HG02870 (cell line): ENCODE measurements around the gene DUS3L.
A peak's percentile ranks its signal among the peaks of the same experiment; 100 is the strongest.

ENCODE experiments used
- ATAC-seq: cut with Tn5 transposase; IDR thresholded peaks from one replicate; pipeline ENCODE4 v1.9.1; 2021; ENCODE audit warnings: mild to moderate bottlenecking, moderate library complexity; ENCODE audit not compliant: unreplicated experiment

DUS3L gene

GRCh38 chr19:5790559-5791520, at the start of gene DUS3L:
TSS of gene DUS3L (minus strand) at chr19:5791163. CDS start at chr19:5791141, 22 bp downstream.
- ATAC-seq: peak; percentile 90

DNA sequence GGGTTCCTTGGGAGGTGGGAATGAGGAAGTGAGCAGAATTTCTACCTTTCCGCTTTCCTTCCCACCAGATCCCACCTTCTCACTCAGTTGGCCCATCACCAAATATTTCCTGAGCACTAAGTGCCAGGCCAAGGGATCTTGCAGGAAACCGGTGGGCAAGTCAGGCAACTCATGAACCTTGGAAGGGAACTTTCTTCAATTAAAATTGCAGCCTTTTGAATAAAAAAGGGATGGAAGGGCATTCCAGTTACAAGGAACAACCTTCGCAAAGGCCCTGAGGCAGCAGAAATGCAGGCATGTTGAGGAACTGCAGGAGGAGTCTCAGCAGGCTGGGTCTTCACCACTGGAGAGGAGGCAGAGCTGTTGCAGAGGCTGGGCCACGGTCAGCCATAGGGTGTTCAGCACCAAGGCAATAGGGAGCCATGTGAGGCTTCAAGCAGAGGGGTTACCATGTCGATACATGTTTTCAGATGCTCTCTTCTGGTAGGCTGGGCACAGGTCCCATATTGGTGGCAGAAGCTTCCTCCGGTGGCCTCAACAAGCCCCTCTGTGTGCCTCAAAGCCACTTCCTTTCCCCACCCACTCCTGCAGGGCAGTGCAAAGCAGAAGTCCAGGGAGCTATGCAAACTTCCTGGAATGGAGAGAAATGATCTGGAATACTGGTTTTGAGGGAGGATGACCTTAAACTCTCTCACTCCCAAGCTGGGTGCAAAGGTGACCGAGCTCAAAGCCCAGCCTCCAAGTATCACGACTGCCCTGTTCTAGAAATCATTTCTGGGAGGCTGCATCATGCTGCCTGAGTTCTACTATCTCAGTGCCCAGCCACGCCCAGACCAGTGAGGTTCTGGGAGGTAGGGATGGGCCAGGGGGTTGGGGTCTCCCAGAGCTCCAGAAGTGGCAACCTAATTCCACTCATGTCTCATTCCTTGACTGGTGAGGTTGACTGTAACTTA, 48.4 kb upstream of the DUS3L start, which contains the start of gene FUT6:
TSS of gene FUT6 (minus strand) at position 638 of the 953 bp plus-strand sequence. CDS start 7,135 bp downstream, outside the sequence.
- ATAC-seq: no peak

DNA sequence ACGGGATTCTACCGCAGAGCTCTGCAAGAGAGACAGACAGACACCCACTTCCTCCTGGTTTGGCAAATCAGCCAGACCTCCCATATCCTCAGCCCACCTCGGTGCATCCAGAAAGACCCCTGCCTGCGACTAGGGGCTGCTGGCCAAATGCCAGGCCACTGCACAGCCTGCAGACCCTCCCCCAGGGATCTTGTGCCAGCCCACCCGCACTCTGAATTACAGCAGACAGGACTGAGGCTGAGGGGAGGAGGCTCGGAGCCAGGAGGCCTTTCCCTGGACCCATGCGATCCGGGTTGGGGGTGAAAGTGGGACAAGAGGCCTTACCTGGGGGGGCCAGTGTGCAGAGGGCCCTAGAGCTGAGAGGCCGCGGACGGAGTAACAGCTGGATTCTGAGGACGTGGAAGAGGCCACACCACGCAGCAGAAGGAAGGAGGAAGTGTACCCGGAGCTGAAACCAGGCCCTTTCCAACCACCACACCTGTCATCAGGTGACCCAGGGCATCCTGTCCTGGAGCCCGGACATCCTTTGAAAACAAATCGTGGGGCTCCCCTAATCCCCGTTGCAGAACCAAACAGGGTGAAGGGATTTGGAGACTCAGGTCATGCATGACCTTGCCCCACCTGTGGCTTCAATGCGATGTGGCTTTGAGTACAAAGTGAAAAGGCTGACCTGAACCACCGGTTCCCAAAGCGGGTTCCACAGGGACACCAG, 47.5 kb upstream of the DUS3L start:
- no peak for ATAC-seq

- no peak for ATAC-seq
These were observed 46.9 kb upstream of the DUS3L start for GRCh38 chr19:5837761-5838352.

GRCh38 chr19:5832527-5833216, 41.7 kb upstream of the DUS3L start:
- no peak for ATAC-seq

DNA sequence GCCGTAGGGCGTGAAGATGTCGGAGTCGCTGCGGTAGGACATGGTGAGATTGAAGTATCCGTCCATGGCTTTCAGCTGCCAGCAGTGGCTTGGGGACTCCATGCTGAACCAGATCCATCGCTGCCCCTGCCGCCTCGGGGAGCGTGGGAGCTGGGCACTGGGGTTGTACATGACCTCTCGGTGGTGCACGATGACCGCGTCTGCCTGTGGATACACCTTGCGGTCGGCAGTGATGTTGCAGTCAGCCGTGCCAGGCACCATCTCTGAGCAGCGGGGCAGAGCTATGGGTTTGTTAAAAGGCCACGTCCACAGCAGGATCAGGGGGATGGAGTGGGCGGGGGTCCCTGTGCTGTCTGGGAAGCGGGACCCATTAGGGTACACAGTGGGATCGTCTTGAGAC, 41.1 kb upstream of the DUS3L start:
- ATAC-seq: no peak

DNA sequence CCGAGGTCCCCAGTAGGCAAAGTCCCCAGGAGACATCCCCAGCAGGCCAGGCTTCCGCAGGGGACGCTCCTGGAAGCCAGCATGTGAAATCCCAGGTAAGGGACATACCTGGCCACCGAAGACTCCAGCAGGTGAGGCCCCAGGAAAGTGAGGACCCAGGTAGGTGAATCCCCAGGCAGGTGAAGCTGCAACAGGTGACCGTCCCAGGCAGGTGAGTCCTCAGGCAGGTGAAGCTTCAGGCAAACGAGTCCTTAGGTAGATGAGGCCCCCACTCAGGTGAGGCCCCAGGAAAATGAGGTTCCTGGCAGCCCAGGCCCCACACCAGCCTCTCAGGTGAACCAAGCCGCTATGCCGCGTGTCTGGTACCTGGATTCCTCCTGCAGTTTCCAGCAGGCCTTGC, 40.2 kb upstream of the DUS3L start:
- ATAC-seq: no peak

DNA sequence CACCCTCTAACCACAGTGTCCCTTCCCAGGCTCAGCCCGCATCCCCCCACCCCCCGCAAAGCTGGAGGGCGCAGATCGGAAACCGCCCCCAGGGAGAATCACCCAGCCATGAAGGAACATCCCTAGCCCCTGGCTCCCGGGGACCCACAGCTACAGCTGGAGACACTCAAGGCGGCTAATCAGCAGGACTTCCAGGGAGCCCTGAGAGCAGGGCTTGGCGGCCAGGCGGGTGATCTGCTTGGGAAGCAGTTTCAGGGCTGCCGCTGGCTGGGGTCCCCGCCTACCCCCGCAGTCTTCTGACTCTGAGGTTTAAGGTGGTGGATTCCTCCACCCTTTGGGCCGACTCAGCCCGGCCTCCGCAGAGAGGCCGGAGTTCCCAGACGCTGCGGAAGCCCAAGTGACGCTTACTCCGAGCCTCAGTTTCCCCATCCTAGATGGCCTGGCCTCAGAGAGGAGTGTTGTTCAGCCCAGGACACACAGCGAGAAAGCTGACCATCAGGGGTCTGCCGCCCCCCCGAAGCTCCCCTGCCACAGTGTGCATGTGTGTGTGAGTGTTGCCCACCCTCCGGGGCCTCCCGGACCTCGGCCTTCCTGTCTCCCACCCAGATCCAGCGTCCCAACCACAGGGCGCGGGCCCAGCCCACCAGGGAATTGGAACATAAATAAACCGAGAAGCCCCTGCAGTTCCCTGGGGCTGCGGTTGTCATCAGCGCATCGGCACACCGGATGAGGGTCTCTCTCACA, 38.8 kb upstream of the DUS3L start:
- no peak for ATAC-seq

DNA sequence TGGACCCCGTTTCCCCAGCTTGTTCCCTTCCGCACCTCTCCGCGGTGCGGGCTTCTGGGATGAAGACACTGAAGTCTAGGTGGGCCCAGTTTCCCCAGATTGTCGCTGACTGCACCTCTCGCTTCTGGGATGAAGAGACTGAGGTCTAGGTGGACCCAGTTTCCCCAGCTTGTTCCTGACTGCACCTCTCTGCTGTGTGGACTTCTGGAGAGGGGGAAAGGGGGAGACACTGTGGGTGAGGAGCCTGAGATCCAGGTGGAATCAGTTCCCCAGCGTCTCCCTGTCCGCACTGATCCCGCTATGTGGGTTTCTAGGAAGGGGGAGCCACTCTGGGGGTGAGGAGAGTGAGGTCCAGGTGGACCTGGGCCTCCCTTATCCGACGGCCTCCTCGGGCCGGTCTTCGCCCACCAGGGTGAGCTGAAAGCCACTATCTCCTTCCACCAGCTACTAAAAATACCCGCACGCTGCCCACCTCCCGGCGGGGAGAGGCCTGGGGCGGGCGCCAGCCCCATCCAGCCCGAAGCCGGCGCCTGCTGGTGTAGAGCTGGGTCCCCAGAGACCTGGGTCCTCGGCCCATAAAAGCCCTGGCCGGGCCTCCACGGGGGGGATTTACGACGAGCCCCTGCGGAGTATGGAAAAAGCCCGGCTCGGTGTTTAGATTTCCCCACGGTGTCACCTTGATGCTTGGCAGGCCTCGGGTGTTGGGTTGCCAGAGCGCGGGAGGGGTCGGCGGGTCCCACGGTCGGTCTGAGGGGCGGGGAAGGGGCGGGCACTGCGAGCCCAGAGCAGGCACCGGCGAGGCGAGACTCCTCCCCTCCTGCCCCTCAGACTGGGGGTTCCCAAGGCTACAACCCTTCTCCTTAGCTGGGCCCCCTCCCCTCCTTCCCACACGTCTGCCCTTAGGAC, 38.0 kb upstream of the DUS3L start:
- no peak for ATAC-seq

DNA sequence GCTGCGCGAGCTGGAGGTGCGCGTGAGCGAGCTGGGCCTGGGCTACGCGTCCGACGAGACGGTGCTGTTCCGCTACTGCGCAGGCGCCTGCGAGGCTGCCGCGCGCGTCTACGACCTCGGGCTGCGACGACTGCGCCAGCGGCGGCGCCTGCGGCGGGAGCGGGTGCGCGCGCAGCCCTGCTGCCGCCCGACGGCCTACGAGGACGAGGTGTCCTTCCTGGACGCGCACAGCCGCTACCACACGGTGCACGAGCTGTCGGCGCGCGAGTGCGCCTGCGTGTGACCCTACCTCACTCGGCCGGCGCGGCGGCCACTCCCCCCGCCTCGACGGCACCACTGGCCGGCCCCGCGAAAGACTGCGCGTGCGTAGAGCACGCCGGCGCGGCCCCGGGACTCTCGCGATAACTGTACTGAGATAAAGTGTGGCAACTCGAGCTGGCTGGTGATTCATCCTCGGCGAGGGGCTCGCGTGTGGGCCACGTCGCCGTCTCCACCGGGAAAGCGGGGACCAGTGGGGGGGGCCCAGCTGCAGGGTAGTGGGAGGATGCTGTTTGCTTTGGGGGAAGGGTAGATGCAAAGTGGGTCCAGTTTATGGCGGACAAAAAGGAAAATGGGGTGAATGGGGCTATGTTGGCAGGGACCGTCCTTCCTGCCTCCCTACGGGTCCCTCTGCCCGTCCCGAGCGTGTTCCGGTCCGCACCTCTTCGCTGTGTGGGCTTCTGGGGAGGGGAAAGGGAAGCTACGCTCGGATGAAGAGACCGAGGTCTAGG, 37.1 kb upstream of the DUS3L start:
- ATAC-seq: peak; percentile 62

DNA sequence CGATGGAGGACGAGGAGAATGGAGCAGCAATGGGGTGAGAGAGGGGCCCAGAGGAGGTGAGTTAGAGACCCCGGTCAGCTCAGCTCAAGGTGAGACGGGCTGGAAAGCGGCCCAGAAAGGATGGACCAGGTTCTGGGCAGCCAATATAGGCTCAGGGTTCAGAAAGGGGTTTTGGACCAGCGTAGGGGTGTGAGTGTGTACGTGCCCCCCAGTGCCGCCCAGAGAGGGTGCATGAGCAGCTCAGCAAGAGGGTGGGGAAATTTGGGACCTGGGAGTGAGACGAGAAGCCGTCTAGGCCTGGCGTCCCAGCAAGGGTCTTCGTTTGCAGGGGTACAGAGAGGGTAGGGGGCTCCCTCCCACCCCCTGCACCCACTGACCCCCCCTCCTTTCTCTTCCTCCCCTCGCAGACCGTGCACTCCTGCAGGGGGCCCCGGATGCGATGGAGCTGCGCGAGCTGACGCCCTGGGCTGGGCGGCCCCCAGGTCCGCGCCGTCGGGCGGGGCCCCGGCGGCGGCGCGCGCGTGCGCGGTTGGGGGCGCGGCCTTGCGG, 36.5 kb upstream of the DUS3L start:
- no peak for ATAC-seq

DNA sequence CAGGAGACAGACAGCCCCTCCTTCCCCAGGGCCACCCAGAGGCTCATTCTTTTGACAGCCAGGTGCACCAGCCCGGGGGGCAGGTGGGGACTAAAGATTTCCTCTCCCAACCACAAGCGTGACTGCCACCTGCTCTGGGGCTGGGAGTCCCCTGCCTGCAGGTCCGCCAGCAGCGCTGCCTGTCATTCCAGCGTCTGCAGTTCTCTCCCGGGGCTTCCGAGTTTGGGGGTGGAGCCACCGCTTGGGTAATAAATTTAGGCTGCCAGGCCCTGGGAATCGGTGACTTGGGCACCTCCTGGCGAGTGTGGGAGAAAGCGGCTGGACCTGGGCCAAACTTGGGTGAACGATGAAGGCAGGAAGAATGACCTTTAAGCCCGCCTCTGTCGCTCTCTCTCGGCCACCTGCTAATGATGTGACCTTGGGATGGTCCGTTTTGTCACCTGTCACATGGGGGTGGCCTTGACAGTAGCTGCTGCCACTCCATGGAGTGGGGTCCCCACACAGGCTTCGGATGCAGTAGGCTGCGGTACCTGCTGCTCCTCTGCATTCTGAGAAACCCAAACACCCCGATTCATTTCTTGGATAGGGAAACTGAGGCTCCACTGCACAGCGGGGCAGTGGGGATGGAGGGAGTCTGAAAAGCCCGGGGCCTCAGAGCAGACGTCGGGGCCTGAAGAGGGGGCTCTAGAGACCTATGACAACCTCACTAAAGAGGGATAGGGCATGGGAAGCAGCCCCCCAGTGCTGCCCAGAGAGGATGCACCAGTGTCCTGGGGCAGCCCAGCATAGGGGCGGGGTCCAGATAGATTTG, 35.8 kb upstream of the DUS3L start:
- ATAC-seq: no peak

DNA sequence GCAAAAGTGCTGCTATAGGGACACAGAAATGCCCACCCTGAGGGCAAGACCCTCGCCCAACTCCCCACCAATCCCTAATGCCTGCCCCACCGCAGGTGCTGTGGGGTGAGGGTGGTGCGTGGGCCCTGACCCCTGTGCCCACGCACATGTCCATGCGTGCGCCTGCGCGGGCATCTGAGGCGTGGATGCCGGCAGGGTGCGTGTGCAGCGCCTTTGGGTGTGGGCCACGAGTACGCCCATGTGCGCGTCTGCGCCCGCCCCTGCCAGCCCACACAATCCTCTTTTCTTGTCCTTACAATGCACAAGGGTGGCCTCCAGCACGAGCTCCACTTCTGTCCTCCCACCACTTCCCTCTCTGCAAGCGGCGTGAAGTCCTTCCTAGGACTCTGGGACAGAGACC, 34.2 kb upstream of the DUS3L start:
- ATAC-seq: no peak

GRCh38 chr19:5824751-5825150, 33.8 kb upstream of the DUS3L start:
- ATAC-seq: no peak

DNA sequence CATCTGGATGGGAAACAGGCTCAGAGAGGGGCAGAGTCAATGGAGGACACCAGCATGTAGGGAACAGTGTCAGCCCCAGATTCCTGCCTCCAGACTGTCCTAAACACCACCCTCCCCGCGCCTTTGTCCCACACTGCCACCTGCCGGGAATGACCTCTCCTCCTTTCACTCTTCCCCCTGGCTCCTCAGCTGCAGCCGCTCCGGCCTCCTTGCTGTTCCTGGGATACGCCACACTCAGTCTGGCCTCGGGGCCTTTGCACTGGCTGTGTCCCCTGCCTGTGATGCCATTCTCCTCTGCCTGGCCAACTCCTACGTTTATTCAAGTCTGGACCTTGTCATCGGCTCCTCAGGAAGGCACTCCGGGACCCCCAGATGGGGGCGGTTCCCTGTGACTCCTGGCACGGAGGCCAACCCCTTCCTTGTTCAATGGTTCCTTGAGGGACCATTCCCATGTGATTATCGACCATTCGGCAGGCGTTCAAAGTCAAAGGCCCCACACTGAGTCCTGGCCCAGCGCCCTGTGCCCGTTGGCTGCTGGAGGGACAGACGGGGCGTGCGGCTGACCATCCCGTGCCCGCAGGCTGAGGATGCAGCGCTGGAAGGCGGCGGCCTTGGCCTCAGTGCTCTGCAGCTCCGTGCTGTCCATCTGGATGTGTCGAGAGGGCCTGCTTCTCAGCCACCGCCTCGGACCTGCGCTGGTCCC, 32.8 kb upstream of the DUS3L start:
- ATAC-seq: no peak
